GM12878 (cell line): ENCODE measurements around the gene LRP1B. TPM values are rescaled to one million over a fixed set of nuclear protein-coding genes. Genes with fewer than 3 reads are reported as not detected.

Experiments
- ATAC-seq: fragments of 200-7000 bp; cut with Tn5 transposase; 3 replicates; pipeline ENCODE4 v1.9.1; 2020; ENCODE audit warnings: mild to moderate bottlenecking, moderate library complexity
- BruUV-seq: library from RNA; stranded (reverse); fragments of 400-500 nt; replicated peaks from 2 replicates; lab custom pipeline; 2021; lab: Mats Ljungman, UMichigan
- CTCF ChIA-PET: fragments of 300-600 bp; sonication (Branson Sonifier 250); formaldehyde crosslinking; extraction: SDS; loops from one replicate; lab custom pipeline; 2021; ENCODE audit warnings: inconsistent platforms; lab: Yijun Ruan, JAX
- POLR2A ChIA-PET: fragments of 350-600 bp; formaldehyde crosslinking; extraction: SDS; loops from one replicate; lab custom pipeline; 2021; ENCODE audit warnings: inconsistent platforms; lab: Charles Lee
- RAD21 ChIA-PET: fragments of 300-600 bp; sonication (Branson Sonifier 250); formaldehyde crosslinking; loops from one replicate; lab custom pipeline; 2023; ENCODE audit warnings: antibody characterized with exemption; ENCODE audit not compliant: unreplicated experiment; lab: Charles Lee
- SMC1A ChIA-PET: fragments of 300-600 bp; sonication (Branson Sonifier 250); formaldehyde crosslinking; loops from one replicate; lab custom pipeline; 2023; ENCODE audit not compliant: unreplicated experiment, uncharacterized antibody; lab: Charles Lee
- DNase-seq: peaks from one replicate; pipeline ENCODE4 v3.0.0-alpha.2; 2011; ENCODE audit warnings: low read depth, low spot score
- FAIRE-seq: peaks from 3 replicates; lab custom pipeline; 2011; peaks lifted over from hg19 to GRCh38; lab: Jason Lieb, UNC
- H2AFZ ChIP-seq: 2 replicates; pipeline ENCODE4 v1.6.0; 2011; ENCODE audit warnings: low read depth, low read length, control low read depth; ENCODE audit not compliant: control insufficient read depth
- H3K27ac ChIP-seq: 2 replicates; pipeline ENCODE4 v1.5.1; 2011; ENCODE audit warnings: control low read depth; ENCODE audit not compliant: control insufficient read depth, insufficient read depth
- H3K27me3 ChIP-seq, 2 experiments: replicated peaks in 1 of 2; 2 replicates each; pipeline versions ENCODE4 v1.6.0 to v1.6.1; 2011; ENCODE audit warnings: low read length in 1 of 2; ENCODE audit not compliant: control insufficient read depth in 2 of 2, insufficient read depth in 2 of 2
- H3K36me3 ChIP-seq, 2 experiments: 2 replicates each; pipeline ENCODE4 v1.5.1; 2011; ENCODE audit warnings: low read length in 1 of 2; ENCODE audit not compliant: control insufficient read depth in 2 of 2, insufficient read depth in 2 of 2
- H3K4me1 ChIP-seq: 2 replicates; pipeline ENCODE4 v1.6.1; 2011; ENCODE audit warnings: mild to moderate bottlenecking, low read length, moderate library complexity, mixed read lengths; ENCODE audit not compliant: control insufficient read depth, insufficient read depth
- H3K4me2 ChIP-seq: 2 replicates; pipeline ENCODE4 v1.6.0; 2011; ENCODE audit warnings: control low read depth; ENCODE audit not compliant: control insufficient read depth, insufficient read depth
- H3K4me3 ChIP-seq: fragments of 200-600 bp; sonication (generic); 2 replicates; pipeline ENCODE4 v1.5.1; 2016
- H3K79me2 ChIP-seq: 2 replicates; pipeline ENCODE4 v1.6.0; 2011; ENCODE audit warnings: low read length; ENCODE audit not compliant: control insufficient read depth, insufficient read depth
- H3K9ac ChIP-seq: 2 replicates; pipeline ENCODE4 v1.8.0; 2011; ENCODE audit warnings: low read length, control low read depth, mixed read lengths; ENCODE audit not compliant: control insufficient read depth, insufficient read depth
- H3K9me3 ChIP-seq: replicated peaks from 3 replicates; pipeline ENCODE4 v1.5.1; 2011; ENCODE audit warnings: mild to moderate bottlenecking, low read length; ENCODE audit not compliant: control insufficient read depth, insufficient read depth
- H4K20me1 ChIP-seq: 2 replicates; pipeline ENCODE4 v1.6.0; 2011; ENCODE audit not compliant: control insufficient read depth, insufficient read depth
- ASH2L ChIP-seq: fragments of 300-600, 200-600 bp; sonication (generic); IDR thresholded peaks from 2 replicates; pipeline ENCODE4 v1.6.1; 2017; ENCODE audit warnings: low read depth, mild to moderate bottlenecking, borderline replicate concordance
- BHLHE40 ChIP-seq, 2 experiments: fragments of 450-650 bp in 1 of 2; IDR thresholded peaks; 2 replicates each; pipeline ENCODE4 v1.6.1; 2011 to 2017; ENCODE audit warnings: low read depth in 2 of 2, borderline replicate concordance in 1 of 2, improper control_type of control experiment in 1 of 2, low read length in 1 of 2, mild to moderate bottlenecking in 1 of 2
- CEBPZ ChIP-seq: fragments of 150-350 bp; IDR thresholded peaks from 2 replicates; pipeline ENCODE4 v1.6.1; 2016; ENCODE audit warnings: low read depth, low read length
- ESRRA ChIP-seq: IDR thresholded peaks from 2 replicates; pipeline ENCODE4 v1.6.1; 2012; ENCODE audit warnings: mild to moderate bottlenecking, low read length, improper control_type of control experiment
- GATAD2B ChIP-seq: fragments of 450-650 bp; conservative IDR thresholded peaks from 2 replicates; pipeline ENCODE4 v1.6.1; 2017; ENCODE audit warnings: low read depth, mild to moderate bottlenecking, moderate library complexity
- HDAC6 ChIP-seq: fragments of 200-600 bp; sonication (generic); IDR thresholded peaks from one replicate; pipeline ENCODE4 v1.8.0; 2017; ENCODE audit warnings: antibody characterized with exemption; ENCODE audit not compliant: unreplicated experiment
- JUNB ChIP-seq: IDR thresholded peaks from 2 replicates; pipeline ENCODE4 v1.6.1; 2016; ENCODE audit warnings: antibody characterized with exemption, mild to moderate bottlenecking
- KAT2A ChIP-seq: conservative IDR thresholded peaks from 2 replicates; pipeline ENCODE4 v1.6.1; 2011; ENCODE audit warnings: low read depth, low read length; ENCODE audit not compliant: control insufficient read depth
- MEF2B ChIP-seq: fragments of 450-650 bp; IDR thresholded peaks from 2 replicates; pipeline ENCODE4 v1.6.1; 2018; ENCODE audit warnings: mild to moderate bottlenecking, moderate library complexity; ENCODE audit not compliant: partially characterized antibody, poor library complexity, severe bottlenecking
- MTA3 ChIP-seq: IDR thresholded peaks from 2 replicates; pipeline ENCODE4 v1.6.1; 2012; ENCODE audit warnings: low read length, inconsistent platforms, borderline replicate concordance
- MYC ChIP-seq: IDR thresholded peaks from 2 replicates; pipeline ENCODE4 v1.6.1; 2011; ENCODE audit warnings: mild to moderate bottlenecking, low read length, moderate library complexity, inconsistent platforms; ENCODE audit not compliant: insufficient read depth, insufficient replicate concordance, insufficient read length, severe bottlenecking
- NFIC ChIP-seq: IDR thresholded peaks from 2 replicates; pipeline ENCODE4 v1.6.1; 2012; ENCODE audit warnings: low read depth, mild to moderate bottlenecking, inconsistent platforms, low read length, moderate library complexity
- POU2F2 ChIP-seq: IDR thresholded peaks from 3 replicates; pipeline ENCODE4 v1.6.1; 2011; ENCODE audit warnings: low read depth, mild to moderate bottlenecking, low read length, borderline replicate concordance
- REST ChIP-seq: IDR thresholded peaks from 2 replicates; pipeline ENCODE4 v1.6.1; 2012; ENCODE audit warnings: mild to moderate bottlenecking, low read depth, low read length
- RFX5 ChIP-seq: IDR thresholded peaks from 2 replicates; pipeline ENCODE4 v1.6.1; 2011; ENCODE audit warnings: low read depth, low read length, improper control_type of control experiment
- SMAD5 ChIP-seq: IDR thresholded peaks from 2 replicates; pipeline ENCODE4 v1.6.1; 2016; ENCODE audit warnings: antibody characterized with exemption, low read depth
- SUPT20H ChIP-seq: IDR thresholded peaks from 2 replicates; pipeline ENCODE4 v1.6.1; 2011; ENCODE audit warnings: low read depth, mild to moderate bottlenecking, low read length, moderate library complexity, borderline replicate concordance; ENCODE audit not compliant: control insufficient read depth
- TCF7 ChIP-seq: IDR thresholded peaks from 2 replicates; pipeline ENCODE4 v1.6.1; 2014; ENCODE audit warnings: antibody characterized with exemption, borderline replicate concordance
- ZNF207 ChIP-seq: fragments of 450-650 bp; IDR thresholded peaks from 2 replicates; pipeline ENCODE4 v1.6.1; 2014; ENCODE audit warnings: antibody characterized with exemption, mild to moderate bottlenecking, borderline replicate concordance
- ZZZ3 ChIP-seq: IDR thresholded peaks from 2 replicates; pipeline ENCODE4 v1.6.1; 2011; ENCODE audit warnings: low read depth; ENCODE audit not compliant: control insufficient read depth, insufficient read length
- WGBS: methylation state at CpG from one replicate; pipeline ENCODE4 v1.1.6; 2016; ENCODE audit warnings: low lambda C conversion rate; ENCODE audit not compliant: insufficient replicate concordance, insufficient coverage; ENCODE audit errors: missing lambda C conversion rate; 5-methylcytosine and 5-hydroxymethylcytosine counted together
- in situ Hi-C: fragments of 300-500 bp; cut with MboI; formaldehyde crosslinking; loops from 9 replicates; pipeline ENCODE4 v1.14.3; 2018; ENCODE audit warnings: mixed read lengths
- intact Hi-C: fragments of 100-400 bp; cut with micrococcal nuclease; formaldehyde crosslinking; loops from one replicate; pipeline ENCODE4 v1.14.2; 2022; ENCODE audit not compliant: unreplicated experiment
- polyA plus RNA-seq, 11 experiments: library from polyadenylated mRNA; depleted of rRNA in 4 of 11; unstranded in 6 of 11; stranded (reverse) in 5 of 11; fragments of >200 nt; fragmentation: Nextera tagmentation in 4 of 11; fragmentation: Illumina TruSeq in 1 of 11; extraction: Ambion mirVana in 4 of 11; extraction: Trizol in 1 of 11; gene quantifications; 1 replicate in 1 of 11; 2 replicates in 10 of 11; pipeline versions ENCODE4 v1.2.1 to v1.2.3, GENCODE V29; 2011 to 2016; ENCODE audit warnings: inconsistent platforms in 2 of 11, missing spikeins in 2 of 11, low read depth in 1 of 11
- total RNA-seq, 4 experiments: library from RNA; depleted of rRNA in 3 of 4; stranded (reverse); fragments of >200 nt in 3 of 4; fragmentation: Illumina TruSeq in 1 of 4; extraction: Trizol in 1 of 4; gene quantifications; 2 replicates each; pipeline versions ENCODE4 v1.2.1 to v1.2.3, GENCODE V29; 2013 to 2021

LRP1B gene
- total and polyA plus RNA-seq, 10 of the 15 experiments (the other 5 are each of a cell fraction or from before 2014, with no cell fraction given) = under 0.01 to 0.06 (median 0.03) TPM; not detected in 5

GRCh38 chr2:140949932-140950331 is 1180.9 kb downstream of the LRP1B start:
- RAD21 ChIA-PET = no interaction called here
- FAIRE-seq (no peak), DNase-seq (no peak), ATAC-seq (no peak)
- H3K4me1 ChIP-seq = no peaks in the 10 kb centered on the region
- no peak overlapping the region for H3K9ac ChIP-seq
- no peaks in the 10 kb centered on the region for H3K79me2 ChIP-seq
- no TSS peak for BruUV-seq
- H3K4me2 ChIP-seq = no peak overlapping the region
- CTCF ChIA-PET = no interaction called here
- in situ Hi-C loops (no loop called here), intact Hi-C loops (no loop called here)
- SMC1A ChIA-PET = no interaction called here
- no peaks in the 10 kb centered on the region for H3K36me3 ChIP-seq
- no peak overlapping the region for H3K27ac ChIP-seq
- no peak overlapping the region for H3K4me3 ChIP-seq
- no peaks in the 10 kb centered on the region for H3K9me3 ChIP-seq
- no peak for TF ChIP-seq ZNF207
- TF ChIP-seq ESRRA = no peak
- TF ChIP-seq KAT2A = no peak
- TF ChIP-seq SMAD5 = no peak
- no peak for TF ChIP-seq REST
- TF ChIP-seq NFIC = no peak
- TF ChIP-seq ASH2L = no peak
- no peak for TF ChIP-seq ZZZ3
- no peak for TF ChIP-seq BHLHE40 (IDR thresholded peaks at IDR 0.05; ENCODE audit: borderline replicate concordance in 1 of 2, low read depth in 2 of 2, low read length in 1 of 2)
- TF ChIP-seq JUNB = no peak
- TF ChIP-seq MTA3 = no peak
- no peak for TF ChIP-seq GATAD2B
- no peak for TF ChIP-seq SUPT20H
- TF ChIP-seq POU2F2 = no peak
- no peak for TF ChIP-seq MYC
- no peak for TF ChIP-seq RFX5
- no peak for TF ChIP-seq CEBPZ
- no peak for TF ChIP-seq TCF7
- no peak for TF ChIP-seq HDAC6
- TF ChIP-seq MEF2B = no peak
- WGBS = no CpG with 5 or more reads among the region's 1 CpG
- H2AFZ ChIP-seq = no peak overlapping the region
- H4K20me1 ChIP-seq = no peaks in the 10 kb centered on the region
- POLR2A ChIA-PET = no interaction called here
- H3K27me3 ChIP-seq = no peaks in the 10 kb centered on the region; a peak in 1 of 4 replicates
